MM.1S (cell line): ENCODE data around the gene HIBADH.

Experiments
- EZH2 ChIP-seq: fragments of 300-600 bp; sonication (generic); optimal IDR thresholded peaks from 2 replicates; pipeline ENCODE3; 2017; ENCODE audit warnings: low read depth, mild to moderate bottlenecking, antibody characterized with exemption, low read length, mixed read lengths
- EZH2phosphoT487 ChIP-seq: fragments of 300-600 bp; sonication (generic); IDR thresholded peaks from 2 replicates; pipeline ENCODE4 v1.6.1; 2018; ENCODE audit warnings: antibody characterized with exemption, low read length
- TF ChIP-seq, protein P1 (sequence below): fragments of 300-600 bp; sonication (generic); IDR thresholded peaks from 2 replicates; pipeline ENCODE4 v1.5.1; 2016; ENCODE audit warnings: antibody characterized with exemption, low read length, mixed read lengths

- TF ChIP-seq, protein P1, sequence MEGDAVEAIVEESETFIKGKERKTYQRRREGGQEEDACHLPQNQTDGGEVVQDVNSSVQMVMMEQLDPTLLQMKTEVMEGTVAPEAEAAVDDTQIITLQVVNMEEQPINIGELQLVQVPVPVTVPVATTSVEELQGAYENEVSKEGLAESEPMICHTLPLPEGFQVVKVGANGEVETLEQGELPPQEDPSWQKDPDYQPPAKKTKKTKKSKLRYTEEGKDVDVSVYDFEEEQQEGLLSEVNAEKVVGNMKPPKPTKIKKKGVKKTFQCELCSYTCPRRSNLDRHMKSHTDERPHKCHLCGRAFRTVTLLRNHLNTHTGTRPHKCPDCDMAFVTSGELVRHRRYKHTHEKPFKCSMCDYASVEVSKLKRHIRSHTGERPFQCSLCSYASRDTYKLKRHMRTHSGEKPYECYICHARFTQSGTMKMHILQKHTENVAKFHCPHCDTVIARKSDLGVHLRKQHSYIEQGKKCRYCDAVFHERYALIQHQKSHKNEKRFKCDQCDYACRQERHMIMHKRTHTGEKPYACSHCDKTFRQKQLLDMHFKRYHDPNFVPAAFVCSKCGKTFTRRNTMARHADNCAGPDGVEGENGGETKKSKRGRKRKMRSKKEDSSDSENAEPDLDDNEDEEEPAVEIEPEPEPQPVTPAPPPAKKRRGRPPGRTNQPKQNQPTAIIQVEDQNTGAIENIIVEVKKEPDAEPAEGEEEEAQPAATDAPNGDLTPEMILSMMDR = no peak
- TF ChIP-seq EZH2phosphoT487 = no peak
- TF ChIP-seq EZH2 = no peak
Measured at GRCh38 chr7:27520815-27521790, 141.6 kb downstream of the HIBADH start.
